GM21737 (cell line): Measurements from ENCODE around the gene EXOC4.
"Not testable (repeated sequence)": the region's sequence is repeated elsewhere in the genome, so short reads cannot be mapped to it uniquely, and the experiment has no call there.

Experiments used
- ATAC-seq: cut with Tn5 transposase; IDR thresholded peaks from one replicate; pipeline ENCODE4 v1.9.1; 2021; ENCODE audit warnings: mild to moderate bottlenecking, moderate library complexity; ENCODE audit not compliant: unreplicated experiment

The EXOC4 gene

GRCh38 chr7:133906553-133906952 is 653.7 kb downstream of the EXOC4 start:
- ATAC-seq = not testable (repeated sequence)

- ATAC-seq = no peak
Measured at GRCh38 chr7:133910761-133911160, 657.9 kb downstream of the EXOC4 start.

GRCh38 chr7:133911724-133912123 is 658.8 kb downstream of the EXOC4 start:
- ATAC-seq = no peak

DNA sequence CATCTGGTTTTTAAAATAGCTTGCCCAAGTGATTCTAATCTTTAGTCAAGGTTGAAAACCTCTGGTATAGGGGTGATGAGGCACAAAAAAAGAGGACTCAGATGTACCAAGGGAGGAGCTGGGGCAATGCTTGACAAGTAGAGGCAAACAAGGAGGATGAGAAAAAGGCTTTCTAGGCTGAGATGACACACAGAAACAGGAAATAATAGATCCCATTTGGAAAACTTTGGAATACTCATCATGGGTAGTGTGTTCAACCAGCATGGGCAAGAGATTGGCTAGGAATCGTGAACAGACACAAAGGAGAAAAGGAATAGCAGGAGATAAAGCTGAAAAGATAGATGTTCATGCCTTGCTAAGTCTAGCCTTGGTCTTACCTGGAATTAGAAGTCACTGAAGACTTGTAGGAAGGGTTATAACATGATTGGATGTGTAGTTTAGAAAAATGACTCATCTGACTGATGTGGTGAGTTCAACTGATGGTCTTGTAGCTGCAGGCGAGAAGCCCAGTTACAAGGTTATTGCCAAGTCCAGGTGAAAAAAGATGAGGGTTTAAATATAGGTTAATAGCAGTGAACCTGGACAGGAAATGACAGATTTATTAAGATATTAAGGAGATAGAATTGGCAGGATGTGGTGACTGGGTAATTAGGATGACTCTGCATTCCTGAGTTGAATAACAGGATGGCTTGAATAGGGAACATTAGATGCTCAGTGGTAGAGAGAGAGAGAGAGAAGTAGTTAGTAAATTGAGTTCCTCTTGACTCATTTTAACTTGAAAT is 660.2 kb downstream of the EXOC4 start:
- ATAC-seq = no peak

- no peak for ATAC-seq
Measured at GRCh38 chr7:133916621-133917020, 663.7 kb downstream of the EXOC4 start.

DNA sequence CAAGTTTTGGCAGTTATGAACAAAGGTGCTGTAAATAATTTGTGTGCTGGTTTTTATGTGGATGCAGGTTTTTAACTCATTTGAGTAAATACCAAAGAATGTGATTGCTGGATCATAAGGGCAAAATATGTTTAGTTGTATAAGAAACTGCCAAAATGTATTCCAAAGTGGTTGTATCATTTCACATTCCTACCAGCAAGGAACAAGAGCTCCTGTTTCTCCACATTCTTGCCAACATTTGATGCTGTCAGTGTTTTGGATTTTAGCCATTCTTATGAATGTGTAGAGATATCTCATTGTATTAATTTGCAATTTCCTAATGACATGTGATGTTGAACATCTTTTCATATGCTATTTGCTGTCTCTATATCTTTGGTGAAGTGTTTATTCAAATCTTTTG is 666.9 kb downstream of the EXOC4 start:
- no peak for ATAC-seq

DNA sequence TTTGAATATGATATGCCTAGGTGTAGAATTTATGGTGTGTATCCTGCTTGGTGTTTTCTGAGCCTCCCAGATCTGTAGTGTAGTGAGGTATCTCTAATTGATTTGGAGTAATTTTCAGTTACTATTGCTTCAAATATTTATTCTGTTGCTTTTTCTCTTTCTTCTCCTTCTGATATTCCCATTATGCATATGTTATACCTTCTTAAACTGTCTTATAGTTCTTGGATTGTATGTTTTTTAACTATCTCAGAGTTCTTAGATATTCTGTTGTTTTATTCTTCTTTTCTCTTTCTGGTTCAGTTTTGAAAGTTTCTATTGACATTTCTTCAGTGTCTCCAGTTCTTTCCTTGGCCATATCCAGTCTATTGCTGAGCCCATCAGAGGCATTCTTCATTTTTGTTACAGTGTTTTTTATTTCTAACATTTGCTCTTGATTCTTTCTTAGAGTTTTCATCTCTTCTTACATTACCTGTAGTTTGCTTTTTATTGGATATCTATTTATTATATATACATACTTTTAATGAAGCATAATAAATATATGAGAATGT is 668.8 kb downstream of the EXOC4 start:
- no peak for ATAC-seq

DNA sequence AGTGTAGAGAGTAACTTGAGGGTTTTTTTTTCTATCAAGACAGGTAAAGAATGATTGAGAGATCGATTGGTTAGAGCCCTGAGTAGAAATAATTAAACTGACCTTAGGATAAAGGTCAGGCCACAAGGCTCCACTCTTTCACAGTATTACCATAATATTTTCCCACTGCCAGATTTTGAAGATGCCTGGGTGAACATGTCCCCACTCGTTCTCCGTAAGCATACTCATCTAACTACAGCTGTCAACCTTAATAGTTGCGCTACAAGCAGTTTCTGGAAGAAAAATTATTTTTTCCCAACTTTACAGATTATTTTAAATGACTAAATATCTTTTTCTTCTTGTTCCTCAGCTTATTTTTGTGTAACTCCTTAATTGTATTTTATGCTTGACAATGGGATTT is 671.1 kb downstream of the EXOC4 start:
- ATAC-seq = no peak

GRCh38 chr7:133931053-133931452 is 678.2 kb downstream of the EXOC4 start:
- no peak for ATAC-seq

DNA sequence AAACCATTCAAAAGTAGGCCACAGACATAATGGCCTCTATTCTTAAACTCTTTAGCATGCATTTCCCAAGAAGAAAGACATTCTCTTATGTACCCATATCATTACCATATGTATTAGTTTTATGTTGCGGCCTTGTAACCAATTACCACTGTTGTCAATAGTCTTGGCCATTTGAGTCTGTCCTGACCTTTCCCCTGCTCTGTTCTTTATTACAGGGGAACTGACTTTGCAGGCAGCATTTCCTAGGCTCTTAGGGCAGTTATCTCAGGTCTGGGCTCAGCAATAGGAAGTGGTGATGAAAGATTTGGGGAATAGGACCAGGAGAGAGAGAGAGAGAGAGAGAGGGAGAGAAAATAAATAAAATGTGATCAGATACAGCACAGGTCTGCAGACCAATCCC is 679.7 kb downstream of the EXOC4 start:
- no peak for ATAC-seq

GRCh38 chr7:133934262-133934976 is 681.5 kb downstream of the EXOC4 start:
- no peak for ATAC-seq

- ATAC-seq = no peak
Measured at GRCh38 chr7:133934977-133935330, 682.1 kb downstream of the EXOC4 start.

GRCh38 chr7:133936074-133936473 is 683.2 kb downstream of the EXOC4 start:
- ATAC-seq = no peak

DNA sequence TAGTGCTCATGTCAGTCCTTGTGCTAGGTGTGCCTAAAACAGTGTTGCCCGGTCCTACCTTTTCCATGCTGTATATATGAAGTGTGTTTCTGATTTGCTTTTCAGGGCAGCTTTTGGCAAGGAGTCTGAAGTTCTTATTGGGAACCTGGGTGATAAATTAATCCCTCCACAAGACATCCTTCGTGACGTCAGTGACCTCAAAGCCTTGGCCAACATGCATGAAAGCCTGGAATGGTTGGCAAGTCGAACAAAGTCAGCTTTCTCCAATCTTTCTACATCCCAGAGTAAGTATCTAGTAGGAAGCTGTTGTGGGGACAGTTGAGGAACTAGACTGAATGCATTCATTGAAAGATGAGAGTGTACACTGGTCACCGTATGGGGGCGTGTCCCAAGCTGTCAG is 684.9 kb downstream of the EXOC4 start:
- ATAC-seq = no peak

- no peak for ATAC-seq
Measured at GRCh38 chr7:133940368-133940767, 687.5 kb downstream of the EXOC4 start.

DNA sequence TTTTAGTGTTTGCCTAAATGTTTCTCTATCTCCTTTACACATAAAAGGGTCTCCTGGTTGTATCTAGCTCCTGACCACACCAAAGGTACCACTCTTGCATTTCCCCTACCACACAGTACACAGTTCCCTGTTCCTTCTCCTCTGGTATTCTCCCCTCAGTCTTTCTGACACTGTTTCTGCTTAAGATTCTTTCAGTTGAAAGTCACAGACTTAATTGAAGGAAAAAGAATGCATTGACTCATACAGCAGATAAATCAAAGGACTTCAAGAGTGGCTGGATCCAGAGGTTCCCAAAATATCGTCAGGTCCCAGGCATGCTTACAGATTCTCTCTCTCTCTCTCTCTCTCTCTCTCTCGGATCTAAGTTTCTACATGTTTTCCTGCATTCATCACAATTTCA is 688.6 kb downstream of the EXOC4 start:
- ATAC-seq = no peak

DNA sequence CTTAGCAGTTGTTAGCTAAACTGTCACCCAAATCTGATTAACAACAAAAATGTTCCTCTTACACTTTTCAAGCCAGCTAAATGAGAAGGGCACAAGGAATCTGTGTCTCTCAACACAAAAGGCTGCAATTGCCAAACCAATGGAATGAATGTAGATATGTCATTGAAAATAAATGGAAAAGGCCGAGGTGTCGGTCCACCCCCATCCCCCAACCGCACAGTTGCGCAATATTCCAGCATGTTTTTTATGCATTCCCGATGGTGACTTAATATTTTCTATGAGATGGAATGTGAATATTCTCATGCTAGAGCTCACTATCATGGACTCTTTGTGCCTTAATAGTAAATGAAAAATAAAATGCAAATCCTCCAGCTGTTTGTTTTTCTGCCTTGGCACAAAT is 692.6 kb downstream of the EXOC4 start:
- no peak for ATAC-seq

- ATAC-seq = no peak
Measured at GRCh38 chr7:133947458-133948254, 694.8 kb downstream of the EXOC4 start.

GRCh38 chr7:133948588-133948987 is 695.7 kb downstream of the EXOC4 start:
- ATAC-seq = no peak

DNA sequence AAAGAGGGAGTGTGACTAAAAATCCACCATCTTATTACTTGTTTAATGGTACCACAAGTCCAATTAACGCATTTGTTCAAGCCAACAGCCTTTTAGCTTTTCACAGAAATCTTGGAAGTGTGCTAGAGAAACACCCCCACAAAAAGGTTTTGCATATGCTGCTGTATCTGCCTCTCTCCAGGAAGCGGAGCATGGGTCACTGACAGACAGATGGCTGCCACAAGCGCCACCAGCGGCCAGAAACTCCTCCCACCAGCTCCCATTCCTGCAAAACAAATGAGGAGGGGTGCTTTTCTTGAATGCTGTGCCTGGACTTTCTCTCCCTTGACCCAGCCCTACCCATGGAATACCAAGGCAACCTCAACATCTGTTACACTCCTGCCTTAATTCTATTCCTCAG is 698.0 kb downstream of the EXOC4 start:
- no peak for ATAC-seq

GRCh38 chr7:133955208-133955607 is 702.3 kb downstream of the EXOC4 start:
- no peak for ATAC-seq
